Fibroblast of villous mesenchyme (primary cell): ENCODE results near the gene PCDHB2. TPM values are rescaled to one million over a fixed set of nuclear protein-coding genes. Genes with fewer than 3 reads are reported as not detected.

Experiments
- DNase-seq: peaks from one replicate; pipeline ENCODE4 v3.0.0-alpha.2; 2010; ENCODE audit warnings: low read depth
- H3K4me3 ChIP-seq: 2 replicates; pipeline ENCODE4 v1.5.1; 2011; ENCODE audit warnings: low read depth, mild to moderate bottlenecking, low read length
- CTCF ChIP-seq: IDR thresholded peaks from 2 replicates; pipeline ENCODE4 v1.5.1; 2012; ENCODE audit warnings: low read depth, mild to moderate bottlenecking, low read length; ENCODE audit not compliant: insufficient read depth
- total RNA-seq: library from RNA; depleted of rRNA; stranded (reverse); fragments of >200 nt; gene quantifications from 2 replicates; pipeline ENCODE4 v1.2.3, GENCODE V29; 2012

Gene PCDHB2
- under 0.01 and 0.32 TPM in 2 replicates for total RNA-seq

GRCh38 chr5:141094481-141095262, at the start of gene PCDHB2:
TSS of gene PCDHB2 (plus strand) at chr5:141094615. CDS start at chr5:141094791, 176 bp downstream.
- H3K4me3 ChIP-seq = peak within 1 kb of the TSS; percentile 20
- DNase-seq = peak; percentile 13
- no peak for TF ChIP-seq CTCF

GRCh38 chr5:141050622-141051520, 43.5 kb upstream of the PCDHB2 start, which contains the start of gene PCDHB1:
TSS of gene PCDHB1 (plus strand) at chr5:141051374. CDS start at chr5:141051471, 97 bp downstream.
- H3K4me3 ChIP-seq = peak within 1 kb of the TSS; percentile 32
- TF ChIP-seq CTCF = no peak
- no peak for DNase-seq

- peak overlapping the region; percentile 32 for H3K4me3 ChIP-seq
- no peak for TF ChIP-seq CTCF
- no peak for DNase-seq
Measured at GRCh38 chr5:141051521-141051866, 42.9 kb upstream of the PCDHB2 start.

GRCh38 chr5:141077826-141078225, 16.6 kb upstream of the PCDHB2 start:
- DNase-seq = no peak
- TF ChIP-seq CTCF = no peak
- H3K4me3 ChIP-seq = peak overlapping the region; percentile 38

- H3K4me3 ChIP-seq = no peak overlapping the region
- DNase-seq = no peak
- TF ChIP-seq CTCF = no peak
Measured at GRCh38 chr5:141082228-141082627, 12.2 kb upstream of the PCDHB2 start.

- TF ChIP-seq CTCF = peak; percentile 47
- H3K4me3 ChIP-seq = peak overlapping the region; percentile 48
- DNase-seq = peak; percentile 42
Measured at GRCh38 chr5:141084487-141084989, 9.9 kb upstream of the PCDHB2 start.
